HepG2 (cell line): ENCODE measurements around the gene TP63. TPM values are rescaled to one million over a fixed set of nuclear protein-coding genes. Genes with fewer than 3 reads are reported as not detected.

Experiments
- ATAC-seq: fragments of 200-7000 bp; cut with Tn5 transposase; 3 replicates; pipeline ENCODE4 v1.9.1; 2020; ENCODE audit warnings: mild to moderate bottlenecking, moderate library complexity
- BruUV-seq: library from RNA; stranded (reverse); fragments of 400-500 nt; replicated peaks from 2 replicates; lab custom pipeline; 2021; lab: Mats Ljungman, UMichigan
- CTCF ChIA-PET: fragments of 300-600 bp; formaldehyde crosslinking; extraction: SDS; loops from one replicate; lab custom pipeline; 2021; ENCODE audit warnings: low total read pairs, inconsistent platforms, low intra/inter-chr PET ratio; lab: Yijun Ruan, JAX
- POLR2A ChIA-PET: fragments of 350-600 bp; sonication (Branson Sonifier 250); formaldehyde crosslinking; loops from one replicate; lab custom pipeline; 2020; ENCODE audit warnings: antibody characterized with exemption, inconsistent platforms; lab: Yijun Ruan, JAX
- DNase-seq: peaks from one replicate; pipeline ENCODE4 v3.0.0-alpha.2; 2015; ENCODE audit warnings: low spot score
- FAIRE-seq: peaks from 3 replicates; lab custom pipeline; 2011; peaks lifted over from hg19 to GRCh38; lab: Jason Lieb, UNC
- H2AFZ ChIP-seq: one replicate; pipeline ENCODE4 v1.6.1; 2011; ENCODE audit warnings: low read length, inconsistent platforms
- H3K27ac ChIP-seq: fragments of 300-600 bp; 3 replicates; pipeline ENCODE4 v1.8.0; 2011; ENCODE audit warnings: mixed run types, mild to moderate bottlenecking, mixed read lengths, low read length, inconsistent platforms; ENCODE audit not compliant: insufficient read depth; ENCODE audit errors: extremely low read length
- H3K27me3 ChIP-seq, 2 experiments: fragments of 200-600 bp in 1 of 2; 2 replicates in 1 of 2; 3 replicates in 1 of 2; pipeline versions ENCODE4 v1.6.0 to v1.8.0; 2011; ENCODE audit warnings: low read length in 2 of 2, mild to moderate bottlenecking in 2 of 2, moderate library complexity in 2 of 2, inconsistent platforms in 1 of 2; ENCODE audit not compliant: insufficient read depth in 2 of 2, control insufficient read depth in 1 of 2
- H3K36me3 ChIP-seq, 2 experiments: fragments of 200-600 bp in 1 of 2; replicated peaks in 1 of 2; 2 replicates in 1 of 2; 3 replicates in 1 of 2; pipeline versions ENCODE4 v1.5.1 to v1.8.0; 2011; ENCODE audit warnings: low read length in 2 of 2, inconsistent platforms in 1 of 2; ENCODE audit not compliant: insufficient read depth in 2 of 2, control insufficient read depth in 1 of 2
- H3K4me1 ChIP-seq: 2 replicates; pipeline ENCODE4 v1.5.1; 2012; ENCODE audit warnings: low read length, inconsistent platforms; ENCODE audit not compliant: insufficient read depth
- H3K4me2 ChIP-seq: 2 replicates; pipeline ENCODE4 v1.6.0; 2011; ENCODE audit warnings: low read depth, low read length, inconsistent platforms
- H3K4me3 ChIP-seq, 3 experiments: fragments of 200-600 bp in 1 of 3; sonication (generic), shearing (Covaris generic) in 1 of 3; replicated peaks in 1 of 3; 2 replicates each; pipeline ENCODE4 v1.5.1; 2011 to 2016; ENCODE audit warnings: low read length in 3 of 3, inconsistent platforms in 2 of 3, low read depth in 2 of 3, mild to moderate bottlenecking in 2 of 3, control low read depth in 1 of 3, mixed read lengths in 1 of 3; ENCODE audit not compliant: insufficient read depth in 1 of 3
- H3K79me2 ChIP-seq: one replicate; pipeline ENCODE4 v1.6.1; 2011; ENCODE audit warnings: low read length, inconsistent platforms; ENCODE audit not compliant: insufficient read depth
- H3K9ac ChIP-seq: 2 replicates; pipeline ENCODE4 v1.6.0; 2011; ENCODE audit warnings: mild to moderate bottlenecking, low read depth, low read length, inconsistent platforms; ENCODE audit not compliant: insufficient read depth
- H3K9me3 ChIP-seq: 2 replicates; pipeline ENCODE4 v1.5.1; 2012; ENCODE audit warnings: mild to moderate bottlenecking, low read length
- H4K20me1 ChIP-seq: 2 replicates; pipeline ENCODE4 v1.6.0; 2011; ENCODE audit warnings: inconsistent platforms, mild to moderate bottlenecking, low read length, moderate library complexity; ENCODE audit not compliant: insufficient read depth
- JARID2 ChIP-seq: sonication (generic); formaldehyde crosslinking; IDR thresholded peaks from 2 replicates; pipeline ENCODE4 v1.8.1; 2023; ENCODE audit warnings: missing genetic modification reagents, inconsistent platforms; ENCODE audit not compliant: insufficient replicate concordance
- MIER3 ChIP-seq: IDR thresholded peaks from 2 replicates; pipeline ENCODE4 v1.6.1; 2016; ENCODE audit warnings: missing compliant biosample characterization, borderline replicate concordance
- PHB2 ChIP-seq: fragments of 450-650 bp; IDR thresholded peaks from 2 replicates; pipeline ENCODE4 v1.6.1; 2018; ENCODE audit not compliant: partially characterized antibody
- ZFY ChIP-seq: sonication (generic); formaldehyde crosslinking; IDR thresholded peaks from 2 replicates; pipeline ENCODE4 v1.4.0; 2020; ENCODE audit warnings: missing genetic modification reagents
- ZNF256 ChIP-seq: sonication (generic); formaldehyde crosslinking; conservative IDR thresholded peaks from 2 replicates; pipeline ENCODE4 v1.4.0; 2020; ENCODE audit warnings: missing genetic modification reagents
- ZNF44 ChIP-seq: sonication (generic); formaldehyde crosslinking; IDR thresholded peaks from 2 replicates; pipeline ENCODE4 v1.5.1; 2020; ENCODE audit warnings: mild to moderate bottlenecking, missing genetic modification reagents
- ZNF891 ChIP-seq: sonication (generic); formaldehyde crosslinking; IDR thresholded peaks from 2 replicates; pipeline ENCODE4 v1.5.0; 2020; ENCODE audit warnings: mild to moderate bottlenecking, missing genetic modification reagents
- WGBS: methylation state at CpG from one replicate; pipeline ENCODE4 v1.1.6; 2017; ENCODE audit warnings: low lambda C conversion rate; 5-methylcytosine and 5-hydroxymethylcytosine counted together
- in situ Hi-C: cut with HindIII; loops from 2 replicates; pipeline ENCODE4 v1.10.0; 2017; ENCODE audit warnings: low pct_unique_long_range_greater_than_20kb; ENCODE audit not compliant: extremely low pct_ligation_motif_present
- intact Hi-C: fragments of 100-400 bp; cut with micrococcal nuclease; formaldehyde crosslinking; loops from one replicate; pipeline ENCODE4 v1.10.0; 2022; ENCODE audit not compliant: unreplicated experiment
- polyA plus RNA-seq, 8 experiments: library from polyadenylated mRNA; depleted of rRNA in 3 of 8; stranded (reverse) in 7 of 8; unstranded in 1 of 8; fragments of >200 nt; fragmentation: Illumina TruSeq in 4 of 8; extraction: Trizol in 4 of 8; gene quantifications; 2 replicates each; pipeline versions ENCODE4 v1.2.1 to v1.2.3, GENCODE V29; 2011 to 2016; ENCODE audit warnings: low read depth in 4 of 8, missing spikeins in 1 of 8, mixed read lengths in 1 of 8; ENCODE audit not compliant: insufficient read depth in 1 of 8
- total RNA-seq, 5 experiments: library from RNA; depleted of rRNA; stranded (reverse); fragments of >200 nt; fragmentation: Illumina TruSeq; extraction: Trizol; gene quantifications; 2 replicates each; pipeline ENCODE4 v1.2.3, GENCODE V29; 2016; ENCODE audit warnings: low read depth in 1 of 5
- TF ChIP-seq, protein P1 (sequence below): sonication (generic); formaldehyde crosslinking; IDR thresholded peaks from 2 replicates; pipeline ENCODE4 v1.4.0; 2020; ENCODE audit warnings: missing genetic modification reagents

The TP63 gene
- total and polyA plus RNA-seq, 2 of the 13 experiments (the other 11 are each of a cell fraction or from before 2014, with no cell fraction given) = not detected

- Histone ChIP-seq H3K27ac (no peak overlapping the region), H3K4me3 (no peak overlapping the region), H3K4me2 (no peak overlapping the region), H3K27me3 (no peaks in the 10 kb centered on the region), H3K36me3 (no peaks in the 10 kb centered on the region), H3K4me1 (no peaks in the 10 kb centered on the region), H3K9ac (no peak overlapping the region), H2AFZ (no peak overlapping the region), H3K9me3 (no peaks in the 10 kb centered on the region)
- WGBS = 62% methylated on average over 29 of the region's 29 CpGs
- no peak for FAIRE-seq
- in situ Hi-C loops = no loop called here
- DNase-seq = no peak
- BruUV-seq = no TSS peak
- CTCF ChIA-PET = no interaction called here
- ATAC-seq = no peak
- TF ChIP-seq MIER3 (no peak), ZNF891 (no peak), ZNF256 (CRISPR knock-in tag) (no peak), PHB2 (no peak), ZNF44 (CRISPR knock-in tag) (no peak), ZFY (CRISPR knock-in tag) (no peak), JARID2 (no peak)
- TF ChIP-seq, protein P1, sequence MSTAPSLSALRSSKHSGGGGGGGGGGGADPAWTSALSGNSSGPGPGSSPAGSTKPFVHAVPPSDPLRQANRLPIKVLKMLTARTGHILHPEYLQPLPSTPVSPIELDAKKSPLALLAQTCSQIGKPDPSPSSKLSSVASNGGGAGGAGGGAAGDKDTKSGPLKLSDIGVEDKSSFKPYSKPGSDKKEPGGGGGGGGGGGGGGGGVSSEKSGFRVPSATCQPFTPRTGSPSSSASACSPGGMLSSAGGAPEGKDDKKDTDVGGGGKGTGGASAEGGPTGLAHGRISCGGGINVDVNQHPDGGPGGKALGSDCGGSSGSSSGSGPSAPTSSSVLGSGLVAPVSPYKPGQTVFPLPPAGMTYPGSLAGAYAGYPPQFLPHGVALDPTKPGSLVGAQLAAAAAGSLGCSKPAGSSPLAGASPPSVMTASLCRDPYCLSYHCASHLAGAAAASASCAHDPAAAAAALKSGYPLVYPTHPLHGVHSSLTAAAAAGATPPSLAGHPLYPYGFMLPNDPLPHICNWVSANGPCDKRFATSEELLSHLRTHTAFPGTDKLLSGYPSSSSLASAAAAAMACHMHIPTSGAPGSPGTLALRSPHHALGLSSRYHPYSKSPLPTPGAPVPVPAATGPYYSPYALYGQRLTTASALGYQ (CRISPR knock-in tag) = no peak
- TF ChIP-seq, all 625 proteins: peak for 0
- Histone ChIP-seq H4K20me1 (no peaks in the 10 kb centered on the region), H3K79me2 (no peaks in the 10 kb centered on the region)
- POLR2A ChIA-PET = no interaction called here
- intact Hi-C loops = no loop called here
Observed at GRCh38 chr3:189808246-189809007, 177.2 kb downstream of the TP63 start.
